ENCODE measurements around the gene PABPC1L2B.
"Not testable (repeated sequence)": the region's sequence is repeated elsewhere in the genome, so short reads cannot be mapped to it uniquely, and the experiment has no call there.

The PABPC1L2B gene

DNA sequence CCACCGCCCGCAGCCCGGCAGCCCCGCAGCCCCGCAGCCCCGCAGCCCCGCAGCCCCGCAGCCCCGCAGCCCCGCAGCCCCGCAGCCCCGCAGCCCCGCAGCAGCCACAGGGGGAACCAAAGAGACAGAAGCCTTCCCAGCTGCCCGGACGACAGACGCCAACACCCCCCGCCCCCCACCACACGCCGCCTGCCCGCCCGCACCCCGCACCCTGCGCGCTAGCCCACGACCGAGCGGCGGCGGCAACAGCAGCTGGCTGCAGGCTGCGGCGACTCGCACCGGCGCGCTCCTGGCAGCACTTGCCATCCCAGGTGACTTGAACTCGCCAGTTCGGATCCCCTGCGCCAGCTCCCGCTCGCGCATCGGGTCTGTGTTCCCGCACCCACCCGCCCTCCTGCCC is at the start of gene PABPC1L2B:
Gene PABPC1L2B, plus strand, starts transcription at position 207 of the 400 bp plus-strand sequence. CDS start 704 bp downstream, outside the sequence.
- not testable (repeated sequence) for DNase-seq

- DNase-seq: not testable (repeated sequence)
Observed at GRCh38 chrX:72959971-72960370, 42.8 kb upstream of the PABPC1L2B start.

- not testable (repeated sequence) for DNase-seq
Observed at GRCh38 chrX:72971859-72972258, 30.9 kb upstream of the PABPC1L2B start.

DNA sequence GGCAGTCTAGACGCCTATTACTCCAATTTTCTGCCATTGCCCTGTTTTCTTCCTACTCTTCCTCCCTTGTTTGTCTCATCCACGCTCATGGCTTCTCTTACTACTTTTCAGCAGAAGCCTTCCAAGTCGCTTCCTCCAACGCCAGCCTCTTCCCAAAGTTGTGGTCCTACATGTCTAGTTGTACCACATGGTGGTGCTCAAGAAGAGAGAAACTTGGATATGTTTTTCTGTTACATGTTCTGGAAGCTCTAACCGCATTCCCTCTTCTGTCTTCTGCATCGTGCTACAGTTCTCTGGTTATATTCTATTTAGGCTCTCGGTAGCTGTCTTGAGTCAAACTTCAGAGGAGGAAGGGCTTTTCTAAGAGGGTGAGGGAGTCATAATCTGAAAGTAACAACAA is 27.9 kb upstream of the PABPC1L2B start:
- not testable (repeated sequence) for DNase-seq

- DNase-seq: not testable (repeated sequence)
Observed at GRCh38 chrX:72980894-72981469, 21.8 kb upstream of the PABPC1L2B start.

DNA sequence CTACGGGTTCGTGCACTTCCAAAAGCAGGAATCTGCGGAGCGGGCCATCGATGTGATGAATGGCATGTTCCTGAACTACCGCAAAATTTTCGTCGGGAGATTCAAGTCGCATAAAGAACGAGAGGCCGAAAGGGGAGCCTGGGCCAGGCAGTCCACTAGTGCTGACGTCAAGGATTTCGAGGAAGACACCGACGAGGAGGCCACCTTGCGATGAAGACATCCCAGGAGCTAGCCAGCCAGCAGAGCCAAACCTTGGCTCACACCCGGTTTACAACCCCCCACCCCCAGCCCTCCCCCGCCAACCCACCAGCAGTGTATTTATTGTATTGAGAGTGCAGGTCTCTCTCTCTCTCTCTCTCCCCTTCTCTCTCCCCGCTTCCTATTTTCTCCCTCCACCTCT is 1.3 kb downstream of the PABPC1L2B start:
- DNase-seq: not testable (repeated sequence)

DNA sequence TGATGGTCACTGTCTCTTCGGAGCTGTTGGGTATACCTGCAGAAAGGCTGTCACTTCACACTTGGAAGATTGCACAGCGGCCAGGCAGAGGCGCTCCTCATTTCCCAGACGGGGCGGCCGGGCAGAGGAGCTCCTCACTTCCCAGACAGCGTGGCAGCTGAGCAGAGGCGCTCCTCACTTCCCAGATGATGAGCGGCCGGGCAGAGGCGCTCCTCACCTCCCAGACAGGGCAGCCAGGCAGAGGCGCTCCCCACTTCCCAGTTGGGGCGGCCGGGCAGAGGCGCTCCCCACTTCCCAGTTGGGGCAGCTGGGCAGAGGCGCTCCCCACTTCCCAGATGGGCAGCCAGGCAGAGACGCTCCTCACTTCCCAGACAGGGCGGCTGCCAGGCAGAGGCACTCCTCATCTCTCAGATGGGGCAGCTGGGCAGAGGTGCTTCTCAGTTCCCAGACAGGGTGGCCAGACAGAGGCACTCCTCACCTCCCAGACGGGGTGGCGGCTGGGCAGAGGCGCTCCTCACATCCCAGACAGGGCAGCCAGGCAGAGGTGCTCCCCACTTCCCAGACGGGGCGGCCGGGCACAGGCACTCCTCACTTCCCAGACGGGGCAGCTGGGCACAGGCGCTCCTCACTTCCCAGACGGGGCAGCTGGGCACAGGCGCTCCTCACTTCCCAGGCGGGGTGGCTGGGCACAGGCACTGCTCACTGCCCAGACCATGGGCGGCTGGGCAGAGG is 18.8 kb downstream of the PABPC1L2B start:
- DNase-seq: no peak

DNA sequence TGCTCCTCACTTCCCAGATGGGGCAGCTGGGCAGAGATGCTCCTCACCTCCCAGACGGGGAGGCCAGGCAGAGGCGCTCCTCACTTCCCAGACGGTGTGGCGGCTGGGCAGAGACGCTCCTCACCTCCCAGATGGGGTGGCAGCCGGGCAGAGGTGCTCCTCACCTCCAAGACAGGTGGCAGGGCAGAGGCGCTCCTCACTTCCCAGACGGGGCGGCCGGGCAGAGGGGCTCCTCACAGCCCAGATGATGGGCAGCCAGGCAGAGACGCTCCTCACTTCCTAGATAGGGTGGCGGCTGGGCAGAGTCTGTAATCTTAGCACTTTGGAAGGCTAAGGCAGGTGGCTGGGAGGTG is 19.3 kb downstream of the PABPC1L2B start:
- not testable (repeated sequence) for DNase-seq

DNA sequence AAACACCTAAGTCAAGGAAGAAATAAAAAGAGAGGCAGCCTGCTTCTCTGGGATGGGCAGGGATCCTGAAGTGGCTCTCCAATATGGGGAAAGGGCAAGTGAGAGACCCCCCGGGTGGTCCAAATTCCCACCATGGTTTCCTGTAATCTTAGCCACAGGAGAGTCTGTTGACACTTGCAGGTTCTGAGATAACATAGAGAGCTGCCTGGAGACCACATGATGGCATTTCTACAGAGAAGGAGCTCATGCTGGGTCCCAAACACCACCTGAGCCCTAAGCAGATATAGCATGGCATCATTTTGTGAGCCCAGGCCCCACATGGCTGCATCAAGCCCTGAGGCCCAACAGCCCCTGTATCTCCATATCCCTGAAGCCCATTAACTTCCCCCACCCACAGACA is 26.1 kb downstream of the PABPC1L2B start:
- no peak for DNase-seq

Data from KG1 (cell line).